ENCODE measurements around the gene SLC25A23.

SLC25A23 gene

GRCh38 chr19:6425732-6426620 is 33.6 kb downstream of the SLC25A23 start (continued):
- 0 out of 2 replicates have a peak, but pooled peaks have one; percentile 16 for TF ChIP-seq KLF9 (tag by site-specific recombination; IDR thresholded peaks at IDR 0.05; ENCODE audit: low read depth)
- no peak for TF ChIP-seq KLF8 (tag by site-specific recombination; IDR thresholded peaks at IDR 0.05)
- TF ChIP-seq ZNF248 (tag by site-specific recombination; IDR thresholded peaks at IDR 0.05), result no peak
- 0 out of 2 replicates have a peak, but pooled peaks have one; percentile 5 for TF ChIP-seq ZNF24 (tag by site-specific recombination; IDR thresholded peaks at IDR 0.05)
- TF ChIP-seq ZNF37A (tag by site-specific recombination; IDR thresholded peaks at IDR 0.05), result no peak
- no peak for TF ChIP-seq ZNF16 (tag by site-specific recombination; IDR thresholded peaks at IDR 0.05; ENCODE audit: low read depth)
- no peak for TF ChIP-seq YY2 (tag by site-specific recombination; IDR thresholded peaks at IDR 0.05)
- no peak for TF ChIP-seq KLF7 (tag by site-specific recombination; IDR thresholded peaks at IDR 0.05; ENCODE audit: borderline replicate concordance)
- TF ChIP-seq ZNF548 (tag by site-specific recombination; IDR thresholded peaks at IDR 0.05), result 0 out of 2 replicates have a peak, but pooled peaks have one; percentile 34
- TF ChIP-seq ZNF626 (tag by site-specific recombination; IDR thresholded peaks at IDR 0.05), result no peak
- no peak for TF ChIP-seq ZNF660 (tag by site-specific recombination; IDR thresholded peaks at IDR 0.05)
- TF ChIP-seq ZNF335 (tag by site-specific recombination; conservative IDR thresholded peaks at IDR 0.05), result peak; percentile 82
- TF ChIP-seq SP3 (tag by site-specific recombination; IDR thresholded peaks at IDR 0.05), result no peak
- TF ChIP-seq ZNF768 (tag by site-specific recombination; IDR thresholded peaks at IDR 0.05), result no peak
- TF ChIP-seq ZBTB1 (tag by site-specific recombination; IDR thresholded peaks at IDR 0.05), result no peak
- TF ChIP-seq, protein P1, sequence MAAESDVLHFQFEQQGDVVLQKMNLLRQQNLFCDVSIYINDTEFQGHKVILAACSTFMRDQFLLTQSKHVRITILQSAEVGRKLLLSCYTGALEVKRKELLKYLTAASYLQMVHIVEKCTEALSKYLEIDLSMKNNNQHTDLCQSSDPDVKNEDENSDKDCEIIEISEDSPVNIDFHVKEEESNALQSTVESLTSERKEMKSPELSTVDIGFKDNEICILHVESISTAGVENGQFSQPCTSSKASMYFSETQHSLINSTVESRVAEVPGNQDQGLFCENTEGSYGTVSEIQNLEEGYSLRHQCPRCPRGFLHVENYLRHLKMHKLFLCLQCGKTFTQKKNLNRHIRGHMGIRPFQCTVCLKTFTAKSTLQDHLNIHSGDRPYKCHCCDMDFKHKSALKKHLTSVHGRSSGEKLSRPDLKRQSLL (tag by site-specific recombination; IDR thresholded peaks at IDR 0.05), result peak; percentile 52; the same call in 1 of the 2 replicates
- TF ChIP-seq OSR2 (tag by site-specific recombination; IDR thresholded peaks at IDR 0.05), result no peak
- no peak for TF ChIP-seq ZNF837 (tag by site-specific recombination; IDR thresholded peaks at IDR 0.05)
- no peak for TF ChIP-seq ZNF174 (tag by site-specific recombination; IDR thresholded peaks at IDR 0.05)
- TF ChIP-seq ZNF148 (tag by site-specific recombination; IDR thresholded peaks at IDR 0.05; ENCODE audit: borderline replicate concordance), result no peak
- TF ChIP-seq ZNF10 (tag by site-specific recombination; IDR thresholded peaks at IDR 0.05), result no peak
- TF ChIP-seq ZNF792 (tag by site-specific recombination; IDR thresholded peaks at IDR 0.05), result no peak
- no peak; the same call in 1 of the 2 replicates for TF ChIP-seq ZBTB17 (tag by site-specific recombination; IDR thresholded peaks at IDR 0.05)
- no peak for TF ChIP-seq TRIM28 (IDR thresholded peaks at IDR 0.05; ENCODE audit: borderline replicate concordance, low read length)
- no peak for TF ChIP-seq FEZF1 (tag by site-specific recombination; IDR thresholded peaks at IDR 0.05)
- no peak for TF ChIP-seq ZSCAN4 (tag by site-specific recombination; IDR thresholded peaks at IDR 0.05)
- TF ChIP-seq ZNF585B (tag by site-specific recombination; IDR thresholded peaks at IDR 0.05), result no peak
- no peak for TF ChIP-seq ZEB2 (tag by site-specific recombination; IDR thresholded peaks at IDR 0.05)
- no peak for TF ChIP-seq ZNF239 (tag by site-specific recombination; IDR thresholded peaks at IDR 0.05)
- TF ChIP-seq, protein P2, sequence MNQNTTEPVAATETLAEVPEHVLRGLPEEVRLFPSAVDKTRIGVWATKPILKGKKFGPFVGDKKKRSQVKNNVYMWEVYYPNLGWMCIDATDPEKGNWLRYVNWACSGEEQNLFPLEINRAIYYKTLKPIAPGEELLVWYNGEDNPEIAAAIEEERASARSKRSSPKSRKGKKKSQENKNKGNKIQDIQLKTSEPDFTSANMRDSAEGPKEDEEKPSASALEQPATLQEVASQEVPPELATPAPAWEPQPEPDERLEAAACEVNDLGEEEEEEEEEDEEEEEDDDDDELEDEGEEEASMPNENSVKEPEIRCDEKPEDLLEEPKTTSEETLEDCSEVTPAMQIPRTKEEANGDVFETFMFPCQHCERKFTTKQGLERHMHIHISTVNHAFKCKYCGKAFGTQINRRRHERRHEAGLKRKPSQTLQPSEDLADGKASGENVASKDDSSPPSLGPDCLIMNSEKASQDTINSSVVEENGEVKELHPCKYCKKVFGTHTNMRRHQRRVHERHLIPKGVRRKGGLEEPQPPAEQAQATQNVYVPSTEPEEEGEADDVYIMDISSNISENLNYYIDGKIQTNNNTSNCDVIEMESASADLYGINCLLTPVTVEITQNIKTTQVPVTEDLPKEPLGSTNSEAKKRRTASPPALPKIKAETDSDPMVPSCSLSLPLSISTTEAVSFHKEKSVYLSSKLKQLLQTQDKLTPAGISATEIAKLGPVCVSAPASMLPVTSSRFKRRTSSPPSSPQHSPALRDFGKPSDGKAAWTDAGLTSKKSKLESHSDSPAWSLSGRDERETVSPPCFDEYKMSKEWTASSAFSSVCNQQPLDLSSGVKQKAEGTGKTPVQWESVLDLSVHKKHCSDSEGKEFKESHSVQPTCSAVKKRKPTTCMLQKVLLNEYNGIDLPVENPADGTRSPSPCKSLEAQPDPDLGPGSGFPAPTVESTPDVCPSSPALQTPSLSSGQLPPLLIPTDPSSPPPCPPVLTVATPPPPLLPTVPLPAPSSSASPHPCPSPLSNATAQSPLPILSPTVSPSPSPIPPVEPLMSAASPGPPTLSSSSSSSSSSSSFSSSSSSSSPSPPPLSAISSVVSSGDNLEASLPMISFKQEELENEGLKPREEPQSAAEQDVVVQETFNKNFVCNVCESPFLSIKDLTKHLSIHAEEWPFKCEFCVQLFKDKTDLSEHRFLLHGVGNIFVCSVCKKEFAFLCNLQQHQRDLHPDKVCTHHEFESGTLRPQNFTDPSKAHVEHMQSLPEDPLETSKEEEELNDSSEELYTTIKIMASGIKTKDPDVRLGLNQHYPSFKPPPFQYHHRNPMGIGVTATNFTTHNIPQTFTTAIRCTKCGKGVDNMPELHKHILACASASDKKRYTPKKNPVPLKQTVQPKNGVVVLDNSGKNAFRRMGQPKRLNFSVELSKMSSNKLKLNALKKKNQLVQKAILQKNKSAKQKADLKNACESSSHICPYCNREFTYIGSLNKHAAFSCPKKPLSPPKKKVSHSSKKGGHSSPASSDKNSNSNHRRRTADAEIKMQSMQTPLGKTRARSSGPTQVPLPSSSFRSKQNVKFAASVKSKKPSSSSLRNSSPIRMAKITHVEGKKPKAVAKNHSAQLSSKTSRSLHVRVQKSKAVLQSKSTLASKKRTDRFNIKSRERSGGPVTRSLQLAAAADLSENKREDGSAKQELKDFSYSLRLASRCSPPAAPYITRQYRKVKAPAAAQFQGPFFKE (tag by site-specific recombination; IDR thresholded peaks at IDR 0.05; ENCODE audit: borderline replicate concordance), result no peak
- no peak for TF ChIP-seq KLF16 (tag by site-specific recombination; IDR thresholded peaks at IDR 0.05)

Data from HEK293 (cell line).